ENCODE data around the gene CTXN1.

GRCh38 chr19:7961920-7962626 is 36.1 kb upstream of the CTXN1 start:
- TF ChIP-seq, protein P1, sequence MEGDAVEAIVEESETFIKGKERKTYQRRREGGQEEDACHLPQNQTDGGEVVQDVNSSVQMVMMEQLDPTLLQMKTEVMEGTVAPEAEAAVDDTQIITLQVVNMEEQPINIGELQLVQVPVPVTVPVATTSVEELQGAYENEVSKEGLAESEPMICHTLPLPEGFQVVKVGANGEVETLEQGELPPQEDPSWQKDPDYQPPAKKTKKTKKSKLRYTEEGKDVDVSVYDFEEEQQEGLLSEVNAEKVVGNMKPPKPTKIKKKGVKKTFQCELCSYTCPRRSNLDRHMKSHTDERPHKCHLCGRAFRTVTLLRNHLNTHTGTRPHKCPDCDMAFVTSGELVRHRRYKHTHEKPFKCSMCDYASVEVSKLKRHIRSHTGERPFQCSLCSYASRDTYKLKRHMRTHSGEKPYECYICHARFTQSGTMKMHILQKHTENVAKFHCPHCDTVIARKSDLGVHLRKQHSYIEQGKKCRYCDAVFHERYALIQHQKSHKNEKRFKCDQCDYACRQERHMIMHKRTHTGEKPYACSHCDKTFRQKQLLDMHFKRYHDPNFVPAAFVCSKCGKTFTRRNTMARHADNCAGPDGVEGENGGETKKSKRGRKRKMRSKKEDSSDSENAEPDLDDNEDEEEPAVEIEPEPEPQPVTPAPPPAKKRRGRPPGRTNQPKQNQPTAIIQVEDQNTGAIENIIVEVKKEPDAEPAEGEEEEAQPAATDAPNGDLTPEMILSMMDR (IDR thresholded peaks at IDR 0.05), result no peak
- no peak for TF ChIP-seq POLR2A (IDR thresholded peaks at IDR 0.05)
- no peak for TF ChIP-seq POLR2AphosphoS5 (IDR thresholded peaks at IDR 0.05)

Measured in prostate gland (tissue), 2 donors.